ENCODE measurements around the gene CD44.

Gene CD44

DNA sequence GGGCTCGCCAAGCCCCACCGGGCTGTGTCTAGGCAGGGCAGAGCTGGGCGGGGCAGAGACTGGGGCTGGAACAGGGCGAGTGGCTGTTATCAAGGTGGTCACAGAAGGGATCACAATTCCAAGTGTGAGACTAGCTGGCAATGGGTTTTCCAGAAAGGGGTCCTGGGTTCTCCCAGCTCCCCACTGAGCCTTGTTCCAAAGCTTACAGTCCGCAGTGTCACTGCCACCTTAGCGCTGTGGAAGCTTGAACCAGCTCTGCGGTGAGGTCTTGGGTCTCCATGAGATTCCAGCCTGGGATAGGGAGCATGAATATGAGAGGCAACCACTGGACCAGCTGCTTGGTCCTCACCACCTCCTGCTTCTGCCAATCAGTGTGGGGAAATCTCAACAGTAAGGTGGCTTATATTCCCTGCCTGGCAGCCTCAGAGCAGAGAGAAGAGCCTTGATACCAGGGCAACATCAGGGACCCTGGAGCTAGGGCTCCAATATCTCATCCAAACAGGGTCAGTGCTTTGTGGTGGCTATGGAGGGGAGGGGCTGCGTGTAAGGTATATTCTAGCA is 831 bp downstream of the CD44 start:
- Histone ChIP-seq H3K4me1 (ENCODE audit: control insufficient read depth, low read length) (peaks cover 10% of the 10 kb centered on the region), H3K36me3 (ENCODE audit: control insufficient read depth, low read length) (no peaks in the 10 kb centered on the region), H3F3A (ENCODE audit: control insufficient read depth, insufficient read depth) (no peaks in the 10 kb centered on the region), H3K9me3 (ENCODE audit: control insufficient read depth, insufficient read depth, low read length) (no peaks in the 10 kb centered on the region), H3K9me2 (replicated peaks; ENCODE audit: control insufficient read depth, low read length) (no peaks in the 10 kb centered on the region), H4K20me1 (ENCODE audit: control insufficient read depth, insufficient read depth, low read depth, low read length) (no peaks in the 10 kb centered on the region), H3K27me3 (ENCODE audit: control insufficient read depth, low read length) (peaks cover 67% of the 10 kb centered on the region), H3K4me2 (ENCODE audit: low read length) (no peak overlapping the region; the same call in 1 of the 2 replicates), H3K4me3 (ENCODE audit: low read length) (no peak overlapping the region), H3K79me2 (ENCODE audit: control insufficient read depth, low read length) (no peaks in the 10 kb centered on the region), H3K27ac (ENCODE audit: low read depth, low read length) (no peak overlapping the region)
- TF ChIP-seq, protein P1, sequence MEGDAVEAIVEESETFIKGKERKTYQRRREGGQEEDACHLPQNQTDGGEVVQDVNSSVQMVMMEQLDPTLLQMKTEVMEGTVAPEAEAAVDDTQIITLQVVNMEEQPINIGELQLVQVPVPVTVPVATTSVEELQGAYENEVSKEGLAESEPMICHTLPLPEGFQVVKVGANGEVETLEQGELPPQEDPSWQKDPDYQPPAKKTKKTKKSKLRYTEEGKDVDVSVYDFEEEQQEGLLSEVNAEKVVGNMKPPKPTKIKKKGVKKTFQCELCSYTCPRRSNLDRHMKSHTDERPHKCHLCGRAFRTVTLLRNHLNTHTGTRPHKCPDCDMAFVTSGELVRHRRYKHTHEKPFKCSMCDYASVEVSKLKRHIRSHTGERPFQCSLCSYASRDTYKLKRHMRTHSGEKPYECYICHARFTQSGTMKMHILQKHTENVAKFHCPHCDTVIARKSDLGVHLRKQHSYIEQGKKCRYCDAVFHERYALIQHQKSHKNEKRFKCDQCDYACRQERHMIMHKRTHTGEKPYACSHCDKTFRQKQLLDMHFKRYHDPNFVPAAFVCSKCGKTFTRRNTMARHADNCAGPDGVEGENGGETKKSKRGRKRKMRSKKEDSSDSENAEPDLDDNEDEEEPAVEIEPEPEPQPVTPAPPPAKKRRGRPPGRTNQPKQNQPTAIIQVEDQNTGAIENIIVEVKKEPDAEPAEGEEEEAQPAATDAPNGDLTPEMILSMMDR (IDR thresholded peaks at IDR 0.05; ENCODE audit: low read depth, low read length, poor library complexity, severe bottlenecking) = no peak
- TF ChIP-seq EZH2phosphoT487 (IDR thresholded peaks at IDR 0.05; ENCODE audit: borderline replicate concordance, low read length) = no peak

DNA sequence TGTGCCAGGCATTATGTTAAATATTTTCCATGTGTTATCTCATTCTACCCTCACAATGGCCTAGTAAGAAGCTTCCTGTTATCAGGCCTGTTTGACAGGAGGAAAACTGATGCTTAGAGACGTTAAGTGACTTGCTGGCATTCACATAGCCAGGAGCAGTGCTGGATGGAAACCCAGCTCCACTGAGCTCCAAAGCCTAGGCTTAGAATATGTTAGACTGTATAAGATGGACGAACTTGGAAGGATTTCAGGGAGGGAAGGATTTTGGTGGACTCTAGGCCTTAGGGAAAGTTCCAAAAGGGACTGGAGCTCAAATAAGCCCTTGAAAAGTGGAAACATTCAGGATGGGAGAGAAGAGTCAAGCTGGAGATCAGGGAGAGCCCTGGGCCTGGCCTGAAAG is 2.1 kb downstream of the CD44 start:
- Histone ChIP-seq H3F3A (ENCODE audit: control insufficient read depth, insufficient read depth) (no peaks in the 10 kb centered on the region), H3K9me3 (ENCODE audit: control insufficient read depth, insufficient read depth, low read length) (no peaks in the 10 kb centered on the region), H3K27me3 (ENCODE audit: control insufficient read depth, low read length) (peaks cover 65% of the 10 kb centered on the region), H3K4me1 (ENCODE audit: control insufficient read depth, low read length) (peaks cover 10% of the 10 kb centered on the region), H3K4me3 (ENCODE audit: low read length) (no peak overlapping the region), H3K27ac (ENCODE audit: low read depth, low read length) (no peak overlapping the region), H3K9me2 (replicated peaks; ENCODE audit: control insufficient read depth, low read length) (no peaks in the 10 kb centered on the region), H3K36me3 (ENCODE audit: control insufficient read depth, low read length) (no peaks in the 10 kb centered on the region), H3K4me2 (ENCODE audit: low read length) (no peak overlapping the region), H4K20me1 (ENCODE audit: control insufficient read depth, insufficient read depth, low read depth, low read length) (no peaks in the 10 kb centered on the region), H3K79me2 (ENCODE audit: control insufficient read depth, low read length) (no peaks in the 10 kb centered on the region)
- TF ChIP-seq, protein P1 (IDR thresholded peaks at IDR 0.05; ENCODE audit: low read depth, low read length, poor library complexity, severe bottlenecking) = no peak
- no peak for TF ChIP-seq EZH2phosphoT487 (IDR thresholded peaks at IDR 0.05; ENCODE audit: borderline replicate concordance, low read length)

DNA sequence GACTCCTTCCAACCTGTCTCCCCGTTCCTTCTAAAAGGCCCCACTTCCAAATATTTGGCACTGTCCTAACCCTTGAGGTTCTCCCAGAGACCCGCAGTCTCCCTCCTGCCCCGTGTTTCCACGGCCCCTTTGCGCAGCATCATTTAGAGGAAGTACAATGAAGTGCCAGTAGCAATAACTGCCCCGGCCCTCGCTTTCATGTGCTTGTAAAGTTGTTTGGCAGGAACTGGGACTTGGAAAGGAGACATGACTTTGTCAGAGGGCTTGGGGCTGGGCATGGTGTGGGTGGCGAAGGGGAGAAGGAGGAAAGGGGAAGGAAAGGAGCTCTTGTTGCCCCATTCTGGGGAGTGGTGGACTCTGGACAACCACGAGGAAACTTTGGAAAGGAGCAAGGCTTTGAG is 2.6 kb downstream of the CD44 start:
- Histone ChIP-seq H3K79me2 (ENCODE audit: control insufficient read depth, low read length) (no peaks in the 10 kb centered on the region), H3K9me3 (ENCODE audit: control insufficient read depth, insufficient read depth, low read length) (no peaks in the 10 kb centered on the region), H3F3A (ENCODE audit: control insufficient read depth, insufficient read depth) (no peaks in the 10 kb centered on the region), H4K20me1 (ENCODE audit: control insufficient read depth, insufficient read depth, low read depth, low read length) (no peaks in the 10 kb centered on the region), H3K27me3 (ENCODE audit: control insufficient read depth, low read length) (peaks cover 65% of the 10 kb centered on the region), H3K27ac (ENCODE audit: low read depth, low read length) (no peak overlapping the region), H3K4me3 (ENCODE audit: low read length) (no peak overlapping the region), H3K4me2 (ENCODE audit: low read length) (no peak overlapping the region), H3K9me2 (replicated peaks; ENCODE audit: control insufficient read depth, low read length) (no peaks in the 10 kb centered on the region), H3K36me3 (ENCODE audit: control insufficient read depth, low read length) (no peaks in the 10 kb centered on the region), H3K4me1 (ENCODE audit: control insufficient read depth, low read length) (peaks cover 10% of the 10 kb centered on the region)
- no peak for TF ChIP-seq EZH2phosphoT487 (IDR thresholded peaks at IDR 0.05; ENCODE audit: borderline replicate concordance, low read length)

DNA sequence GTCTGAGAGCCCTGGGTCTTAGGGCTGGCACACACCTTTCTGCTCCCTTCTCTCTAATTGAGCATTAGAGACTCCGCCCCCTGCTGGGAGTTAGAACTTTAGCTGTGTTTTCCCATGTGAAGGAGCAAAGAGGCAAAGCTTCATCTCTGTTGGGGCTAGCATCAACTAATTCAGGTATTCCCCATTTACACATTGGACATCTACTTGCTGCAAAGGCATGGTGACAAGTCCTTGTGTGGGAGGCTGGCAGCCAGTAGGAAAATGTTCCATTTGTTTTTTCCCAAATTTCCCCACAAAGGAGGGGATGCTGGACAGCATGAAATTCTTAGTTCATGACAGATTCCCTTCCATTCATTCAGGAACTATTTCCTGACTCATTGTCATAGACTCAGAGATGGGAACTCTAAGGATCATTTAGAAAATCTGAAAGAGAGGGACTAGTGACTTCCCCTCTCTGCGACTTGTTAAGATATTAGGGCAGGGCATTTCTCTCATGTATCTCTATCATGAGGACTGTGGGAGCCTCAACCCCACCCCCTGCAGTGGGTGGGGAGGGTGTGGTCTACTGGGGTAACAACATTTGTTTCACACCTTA is 3.6 kb downstream of the CD44 start:
- H3K36me3 ChIP-seq (ENCODE audit: control insufficient read depth, low read length) = no peaks in the 10 kb centered on the region
- H3K9me3 ChIP-seq (ENCODE audit: control insufficient read depth, insufficient read depth, low read length) = no peaks in the 10 kb centered on the region
- no peak overlapping the region for H3K4me3 ChIP-seq (ENCODE audit: low read length)
- no peak overlapping the region for H3K27ac ChIP-seq (ENCODE audit: low read depth, low read length)
- peaks cover 10% of the 10 kb centered on the region for H3K4me1 ChIP-seq (ENCODE audit: control insufficient read depth, low read length)
- H3K27me3 ChIP-seq (ENCODE audit: control insufficient read depth, low read length) = peaks cover 61% of the 10 kb centered on the region
- no peaks in the 10 kb centered on the region for H3K79me2 ChIP-seq (ENCODE audit: control insufficient read depth, low read length)
- H3K9me2 ChIP-seq (replicated peaks; ENCODE audit: control insufficient read depth, low read length) = no peaks in the 10 kb centered on the region
- no peak for TF ChIP-seq EZH2phosphoT487 (IDR thresholded peaks at IDR 0.05; ENCODE audit: borderline replicate concordance, low read length)
- TF ChIP-seq, protein P1 (IDR thresholded peaks at IDR 0.05; ENCODE audit: low read depth, low read length, poor library complexity, severe bottlenecking) = peak; percentile 25
- H3K4me2 ChIP-seq (ENCODE audit: low read length) = no peak overlapping the region
- no peaks in the 10 kb centered on the region for H4K20me1 ChIP-seq (ENCODE audit: control insufficient read depth, insufficient read depth, low read depth, low read length)
- H3F3A ChIP-seq (ENCODE audit: control insufficient read depth, insufficient read depth) = no peaks in the 10 kb centered on the region
